Esophagus muscularis mucosa (tissue), 4 donors: ENCODE results near the gene AVEN.

Source experiments
- CTCF ChIP-seq, 3 experiments: fragments of 200-600 bp in 2 of 3; fragments of 450-650 bp in 1 of 3; sonication (generic) in 2 of 3; IDR thresholded peaks; one replicate each; pipeline ENCODE4 v1.5.1; 2017 to 2019; ENCODE audit warnings: antibody characterized with exemption in 3 of 3, mild to moderate bottlenecking in 2 of 3, moderate library complexity in 1 of 3
- EP300 ChIP-seq: sonication (generic); formaldehyde crosslinking; IDR thresholded peaks from one replicate; pipeline ENCODE4 v1.6.1; 2017; ENCODE audit warnings: antibody characterized with exemption
- POLR2AphosphoS5 ChIP-seq, 2 donors: sonication (generic); formaldehyde crosslinking; IDR thresholded peaks; one replicate each; pipeline ENCODE4 v1.6.1; 2017; ENCODE audit warnings: antibody characterized with exemption in 2 of 2

GRCh38 chr15:33830351-33830750, 208.7 kb downstream of the AVEN start:
- TF ChIP-seq POLR2AphosphoS5 (IDR thresholded peaks at IDR 0.05) (no peak), CTCF (IDR thresholded peaks at IDR 0.05) (no peak), EP300 (no peak)
